GM18520 (cell line): ENCODE data around the gene OR5I1.
"Not testable (repeated sequence)": the region's sequence is repeated elsewhere in the genome, so short reads cannot be mapped to it uniquely, and the experiment has no call there.

Experiments
- ATAC-seq: cut with Tn5 transposase; IDR thresholded peaks from one replicate; pipeline ENCODE4 v1.9.1; 2021; ENCODE audit not compliant: unreplicated experiment

The OR5I1 gene

GRCh38 chr11:55936300-55936699, at the start of gene OR5I1:
TSS of gene OR5I1 (minus strand) at chr11:55936400. CDS start at chr11:55936400, 0 bp downstream.
- no peak for ATAC-seq

DNA sequence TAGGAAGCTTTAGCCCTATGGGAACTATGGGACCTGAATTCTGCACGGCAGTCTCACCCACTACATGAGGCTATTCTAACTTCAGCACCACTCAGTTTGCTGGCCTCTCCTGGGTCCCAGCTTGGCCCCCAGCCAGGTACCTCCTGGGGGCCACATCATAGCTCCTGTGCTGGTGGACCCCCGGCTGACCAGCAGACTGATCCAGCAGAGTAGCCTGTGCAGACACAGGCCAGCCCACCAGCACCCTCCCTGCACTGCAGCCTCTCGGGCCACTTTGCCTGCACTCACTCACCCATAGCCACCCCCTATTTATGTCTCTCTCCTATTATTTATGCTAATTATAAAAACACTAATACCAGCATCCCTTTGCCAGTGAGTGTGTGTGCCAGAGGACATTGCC, 34.7 kb upstream of the OR5I1 start:
- ATAC-seq = no peak

GRCh38 chr11:55969845-55970244, 33.6 kb upstream of the OR5I1 start, which contains the start of gene OR10AG1:
TSS of gene OR10AG1 (minus strand) at chr11:55969945. CDS start at chr11:55969907, 38 bp downstream.
- no peak for ATAC-seq

- ATAC-seq = no peak
Observed at GRCh38 chr11:55967914-55968313, 31.7 kb upstream of the OR5I1 start.

- no peak for ATAC-seq
Observed at GRCh38 chr11:55966391-55966790, 30.2 kb upstream of the OR5I1 start.

DNA sequence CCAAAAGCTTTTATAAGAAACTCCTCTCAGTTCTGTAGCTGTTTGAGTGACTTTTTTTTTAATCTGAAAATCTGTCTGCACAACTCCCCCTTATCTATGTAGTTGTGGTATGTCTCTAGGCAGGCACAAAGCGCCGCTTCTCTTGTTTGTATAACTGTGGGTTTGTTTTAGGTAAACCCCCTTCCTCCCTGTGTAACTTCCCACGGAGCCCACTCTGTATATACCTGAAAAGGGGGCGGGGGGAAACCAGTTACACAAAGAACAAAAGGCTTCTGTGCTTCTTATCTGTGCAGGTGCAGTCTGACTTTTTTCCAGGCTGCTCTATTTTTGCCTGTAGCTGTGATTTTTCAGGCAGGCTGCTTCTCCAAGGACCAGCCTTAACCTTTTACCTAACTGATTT, 20.3 kb upstream of the OR5I1 start:
- ATAC-seq = no peak

DNA sequence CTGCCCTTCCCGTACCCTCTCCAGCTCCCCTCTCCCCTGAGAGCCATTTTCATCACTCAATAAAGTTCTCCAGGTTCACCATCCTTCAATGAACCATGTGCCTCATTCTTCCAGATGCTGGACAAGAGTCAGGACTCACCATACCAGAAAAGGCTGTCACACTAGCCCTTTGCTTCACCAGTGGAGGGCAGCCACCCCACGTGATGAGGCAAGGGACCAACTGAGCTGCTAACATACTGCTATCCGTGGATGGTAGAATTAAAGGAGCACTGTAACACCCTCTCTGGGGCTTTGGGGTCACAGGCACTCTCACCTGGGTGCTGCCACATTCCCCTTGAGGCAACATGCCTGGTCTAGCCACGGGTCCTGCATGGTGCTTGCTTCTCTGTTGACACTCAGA, 13.1 kb upstream of the OR5I1 start:
- no peak for ATAC-seq

- no peak for ATAC-seq
Observed at GRCh38 chr11:55942785-55943392, 6.7 kb upstream of the OR5I1 start.

DNA sequence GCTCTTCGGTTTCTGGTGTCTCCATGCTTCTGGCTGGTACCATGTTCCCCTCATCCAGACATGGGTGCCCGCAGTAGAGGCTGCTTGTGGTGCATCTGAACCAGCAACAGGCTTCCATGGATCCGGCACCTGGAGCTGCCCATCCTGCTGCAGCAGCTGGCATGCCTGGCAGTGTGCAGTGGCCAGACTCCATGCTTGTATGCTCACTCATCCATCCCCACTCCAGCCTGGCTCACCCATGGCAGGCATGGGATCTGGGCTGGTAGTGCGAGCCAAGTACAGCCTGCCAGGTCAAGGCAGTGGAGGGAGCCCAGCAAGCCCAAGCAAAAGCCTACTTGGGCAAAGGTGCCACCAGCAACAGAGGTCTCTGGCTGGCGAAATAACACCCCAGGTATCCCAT, 15.7 kb downstream of the OR5I1 start:
- no peak for ATAC-seq

- no peak for ATAC-seq
Observed at GRCh38 chr11:55914482-55914881, 21.7 kb downstream of the OR5I1 start, which contains the start of gene OR5W2. TSS of gene OR5W2 (minus strand) at chr11:55914582. CDS start at chr11:55914582, 0 bp downstream.

- ATAC-seq = no peak
Observed at GRCh38 chr11:55902308-55902707, 33.9 kb downstream of the OR5I1 start.

DNA sequence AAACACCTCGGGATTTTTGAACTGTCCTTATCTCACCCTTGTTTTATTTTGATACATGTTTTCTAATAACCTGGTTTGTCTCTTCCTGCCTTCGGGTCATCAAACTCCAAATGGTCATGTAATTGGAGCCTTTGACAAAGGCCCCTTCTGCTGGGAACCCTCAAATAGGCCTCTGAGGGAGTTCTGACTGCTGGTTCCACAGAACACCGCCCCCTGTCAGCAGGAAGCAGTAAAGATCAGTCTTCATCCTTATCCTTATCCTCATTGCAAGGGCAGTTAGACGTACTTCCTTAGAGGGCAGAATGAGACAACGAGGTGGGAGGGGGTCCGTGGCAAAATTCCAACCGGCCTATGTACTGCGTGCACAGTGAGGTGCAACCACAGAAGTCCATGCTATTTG, 41.0 kb downstream of the OR5I1 start:
- no peak for ATAC-seq

DNA sequence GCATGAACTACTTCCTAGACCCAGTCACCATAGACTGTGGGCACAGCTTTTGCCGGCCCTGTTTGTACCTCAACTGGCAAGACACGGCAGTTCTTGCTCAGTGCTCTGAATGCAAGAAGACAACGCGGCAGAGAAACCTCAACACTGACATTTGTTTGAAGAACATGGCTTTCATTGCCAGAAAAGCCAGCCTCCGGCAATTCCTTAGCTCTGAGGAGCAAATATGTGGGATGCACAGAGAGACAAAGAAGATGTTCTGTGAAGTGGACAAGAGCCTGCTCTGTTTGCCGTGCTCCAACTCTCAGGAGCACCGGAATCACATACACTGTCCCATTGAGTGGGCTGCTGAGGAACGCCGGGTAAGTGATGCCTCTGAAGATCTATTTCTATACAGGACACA, 50.7 kb downstream of the OR5I1 start:
- ATAC-seq = not testable (repeated sequence)
